Measurements from ENCODE around the gene ATG16L1.

ATG16L1 gene

DNA sequence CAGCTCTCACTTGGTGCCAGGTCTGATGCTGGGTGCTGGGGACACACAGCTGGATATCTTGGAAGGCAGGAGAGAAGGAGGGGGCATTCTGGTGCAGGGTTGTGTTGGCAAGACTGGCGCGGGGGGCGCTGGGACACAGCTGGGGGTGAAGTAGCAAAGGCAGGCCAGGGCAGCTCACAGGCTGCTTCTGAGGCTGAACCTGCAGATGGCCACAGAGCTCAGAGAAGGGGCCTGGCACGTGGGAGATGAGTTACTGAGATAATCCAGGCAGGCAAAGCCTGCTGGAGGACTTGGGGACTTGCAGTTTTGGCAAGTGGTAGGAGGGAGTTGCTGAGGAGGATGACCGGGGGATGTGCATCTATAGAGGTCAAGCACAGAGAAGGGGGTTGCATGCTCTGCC lies 86.6 kb downstream of the ATG16L1 start:
- no peak for DNase-seq

DNA sequence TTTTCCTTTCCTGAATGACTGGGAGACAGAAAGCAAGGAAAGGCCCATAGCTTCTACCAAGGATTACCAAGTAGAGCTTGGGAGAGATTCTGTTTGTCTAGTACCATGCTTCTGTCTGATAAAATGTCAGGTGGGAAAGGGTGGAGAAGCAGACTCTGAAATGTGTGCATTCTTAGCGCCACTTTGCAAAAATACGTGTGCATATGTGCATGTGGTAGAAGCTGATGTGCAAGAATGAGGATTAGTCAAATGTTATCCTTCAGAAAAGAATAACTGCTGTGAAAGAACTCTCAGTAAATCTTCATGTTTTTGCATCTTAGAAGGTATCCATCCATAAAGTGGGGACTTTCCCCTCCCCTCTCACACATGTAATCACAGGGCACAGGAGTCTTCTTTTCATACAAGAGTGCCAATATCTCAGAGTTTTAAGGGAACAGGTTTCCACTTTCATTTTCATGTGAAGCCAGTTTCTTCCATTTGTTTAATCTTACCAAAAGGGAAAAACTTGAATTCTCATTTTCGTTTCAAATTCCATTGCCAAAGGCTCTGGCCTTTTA lies 87.4 kb downstream of the ATG16L1 start:
- no peak for DNase-seq

DNA sequence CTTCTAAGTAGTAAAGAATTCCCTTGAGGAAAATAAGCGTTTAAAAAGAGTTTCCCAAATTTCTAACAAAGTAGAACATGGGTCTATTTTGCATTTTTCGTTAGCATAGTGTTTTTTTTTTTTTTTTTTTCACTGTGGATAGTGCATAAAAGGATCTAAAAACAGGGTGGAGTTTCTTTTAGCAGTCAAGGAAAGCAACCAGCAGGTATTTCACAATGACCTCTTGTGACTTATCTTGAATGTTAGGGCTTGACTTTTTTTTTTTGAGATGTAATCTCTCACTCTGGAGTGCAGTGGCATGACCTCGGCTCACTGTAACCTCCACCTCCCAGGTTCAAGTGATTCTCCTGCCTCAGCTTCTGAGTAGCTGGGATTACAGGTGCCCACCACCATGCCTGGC lies 88.0 kb downstream of the ATG16L1 start:
- no peak for DNase-seq

DNA sequence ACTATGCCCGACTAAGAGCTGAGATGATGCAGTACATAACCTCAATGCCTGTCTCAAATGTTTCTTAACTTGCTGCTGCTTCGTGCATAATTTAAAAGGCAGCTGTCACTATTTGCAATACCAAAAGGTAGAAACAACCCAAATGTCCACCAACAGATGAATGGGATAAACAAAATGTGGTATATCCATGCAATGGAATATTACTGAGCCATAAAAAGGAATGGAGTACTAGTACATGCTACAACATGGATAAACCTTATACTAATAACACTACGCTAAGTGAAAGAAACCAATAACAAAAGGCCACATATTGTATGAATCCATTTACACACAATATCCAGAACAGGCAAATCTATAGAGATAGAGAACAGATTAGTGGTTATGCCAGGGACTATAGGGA lies 89.8 kb downstream of the ATG16L1 start:
- no peak for DNase-seq

DNA sequence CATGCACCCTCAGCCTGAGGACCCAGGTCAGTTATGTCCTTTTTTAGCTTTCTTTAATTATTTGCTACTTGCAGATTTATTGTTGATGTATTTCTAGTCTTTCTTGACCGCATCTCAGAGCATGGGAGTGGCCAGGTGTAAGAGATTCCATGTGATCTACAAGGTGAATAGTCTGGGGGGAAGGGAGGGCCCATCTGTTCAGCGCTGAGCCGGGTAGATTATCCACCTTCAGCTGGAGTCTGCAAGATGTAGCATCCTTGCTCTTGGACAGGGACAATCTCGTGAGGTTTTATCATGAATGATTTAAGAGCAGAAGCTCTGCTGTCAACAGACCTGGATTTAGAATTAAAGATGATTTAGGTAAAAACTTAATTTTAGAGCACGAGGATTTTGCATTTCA lies 90.8 kb downstream of the ATG16L1 start:
- DNase-seq, result no peak

DNA sequence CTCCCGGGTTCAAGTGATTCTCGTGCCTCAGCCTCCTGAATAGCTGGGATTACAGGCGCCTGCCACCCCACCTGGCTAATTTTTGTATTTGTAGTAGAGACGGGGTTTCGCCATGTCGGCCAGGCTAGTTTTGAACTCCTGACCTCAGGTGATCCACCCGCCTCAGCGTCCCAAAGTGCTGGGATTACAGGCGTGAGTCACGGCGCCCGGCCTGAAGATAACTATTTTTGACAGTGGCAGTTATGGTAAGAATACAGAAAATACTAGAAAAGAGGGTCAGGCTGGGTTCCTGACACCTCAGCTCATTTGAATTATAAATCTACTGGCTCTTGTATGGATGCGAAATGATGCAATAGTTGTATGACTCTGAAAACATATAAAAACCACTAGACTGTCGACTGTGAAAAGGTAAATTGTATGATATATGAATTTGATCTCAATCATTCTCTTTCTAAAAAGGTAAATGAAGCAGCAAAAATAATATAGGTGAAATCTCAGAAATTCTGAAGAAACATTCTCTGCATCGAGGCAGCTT lies 91.8 kb downstream of the ATG16L1 start:
- no peak for DNase-seq

All from activated naive CD4-positive, alpha-beta T cell (primary cell).